ENCODE data around the gene JADE2. TPM values are rescaled to one million over a fixed set of nuclear protein-coding genes. Genes with fewer than 3 reads are reported as not detected.

The JADE2 gene
- total RNA-seq, 1 donor from 2014 or later: 13.5 TPM

DNA sequence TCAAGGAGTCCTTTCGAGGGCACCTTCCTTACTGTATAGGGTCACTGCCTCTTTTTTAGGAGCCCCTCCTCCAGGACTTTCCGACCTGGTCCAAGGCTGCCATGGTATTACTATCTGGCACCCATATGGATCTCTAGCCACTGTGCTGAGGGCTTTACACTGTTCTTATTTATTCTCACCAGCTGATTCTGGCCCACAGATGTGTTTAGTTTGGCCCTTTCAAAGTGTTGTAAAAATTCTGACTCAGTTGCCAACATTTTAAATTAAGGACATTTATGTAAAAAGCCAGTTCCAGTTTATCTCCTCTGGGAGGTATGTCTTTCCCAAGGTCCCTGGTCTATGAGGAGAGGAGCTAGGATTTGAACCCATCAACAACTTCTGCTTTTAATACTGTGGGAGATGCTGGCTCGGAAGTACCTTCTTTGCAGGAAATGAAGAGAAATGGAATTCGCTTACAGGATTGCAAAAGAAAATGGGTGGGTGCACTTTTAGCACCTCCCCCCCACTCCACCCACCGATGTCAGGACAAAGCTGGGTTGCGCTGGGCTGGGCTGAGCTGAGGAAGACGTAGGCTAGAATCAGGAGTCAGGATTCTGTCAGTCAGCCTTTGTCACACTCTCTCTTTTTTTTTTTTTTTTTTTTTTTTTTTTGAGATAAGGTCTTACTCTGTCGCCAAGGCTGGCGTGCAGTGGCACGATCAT lies 7.8 kb downstream of the JADE2 start:
- Histone ChIP-seq H3K36me3 (ENCODE audit: control insufficient read depth, insufficient read depth, low read length) (no peaks in the 10 kb centered on the region), H3K27me3 (ENCODE audit: control insufficient read depth, insufficient read depth, low read length) (no peaks in the 10 kb centered on the region), H3K4me3 (ENCODE audit: low read depth, low read length) (no peak overlapping the region)
- DNase-seq (ENCODE audit: low read depth): no peak
- no peak for TF ChIP-seq CTCF (IDR thresholded peaks at IDR 0.05; ENCODE audit: insufficient read depth, low read length, poor library complexity, severe bottlenecking)

DNA sequence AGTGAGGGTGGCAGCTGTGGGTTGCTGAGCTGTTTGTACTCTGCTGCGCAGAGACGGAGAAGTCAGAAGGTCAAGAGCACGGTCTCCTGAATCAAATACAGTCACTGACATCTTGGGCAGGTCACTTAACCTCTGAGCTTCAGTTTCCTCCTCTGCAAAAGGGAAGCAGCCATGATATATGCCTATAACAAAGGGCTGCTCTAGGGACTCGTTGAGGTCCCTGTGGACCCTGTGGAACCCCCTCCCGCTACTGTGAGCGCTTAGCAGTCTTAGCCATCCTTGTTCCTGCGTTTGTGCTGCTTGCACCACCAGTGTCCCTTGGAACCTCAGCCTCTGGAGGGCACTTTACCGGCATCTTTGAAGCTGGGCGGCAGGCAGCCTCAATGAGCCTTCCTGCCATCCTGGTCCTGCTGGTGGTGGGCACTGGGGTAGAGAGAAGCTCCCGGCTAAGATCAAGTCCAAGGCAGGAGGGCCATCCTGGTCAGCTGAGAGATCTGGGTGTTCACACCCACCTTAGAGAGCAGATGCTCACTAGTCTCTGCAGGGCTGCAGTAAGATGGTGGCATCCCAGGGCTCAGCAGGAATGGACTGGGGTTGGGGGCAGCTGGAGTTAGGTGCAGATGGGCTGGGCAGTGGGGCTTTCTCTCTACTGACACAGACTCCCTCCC lies 8.7 kb downstream of the JADE2 start:
- DNase-seq (ENCODE audit: low read depth): no peak
- H3K27me3 ChIP-seq (ENCODE audit: control insufficient read depth, insufficient read depth, low read length): no peaks in the 10 kb centered on the region
- TF ChIP-seq CTCF (IDR thresholded peaks at IDR 0.05; ENCODE audit: insufficient read depth, low read length, poor library complexity, severe bottlenecking): no peak
- H3K36me3 ChIP-seq (ENCODE audit: control insufficient read depth, insufficient read depth, low read length): no peaks in the 10 kb centered on the region
- H3K4me3 ChIP-seq (ENCODE audit: low read depth, low read length): no peak overlapping the region

- DNase-seq (ENCODE audit: low read depth): no peak
- H3K27me3 ChIP-seq (ENCODE audit: control insufficient read depth, insufficient read depth, low read length): no peaks in the 10 kb centered on the region
- no peak overlapping the region for H3K4me3 ChIP-seq (ENCODE audit: low read depth, low read length)
- H3K36me3 ChIP-seq (ENCODE audit: control insufficient read depth, insufficient read depth, low read length): no peaks in the 10 kb centered on the region
- TF ChIP-seq CTCF (IDR thresholded peaks at IDR 0.05; ENCODE audit: insufficient read depth, low read length, poor library complexity, severe bottlenecking): no peak
These were observed 9.2 kb downstream of the JADE2 start for GRCh38 chr5:134534726-134535110.

- Histone ChIP-seq H3K27me3 (ENCODE audit: control insufficient read depth, insufficient read depth, low read length) (no peaks in the 10 kb centered on the region), H3K4me3 (ENCODE audit: low read depth, low read length) (no peak overlapping the region), H3K36me3 (ENCODE audit: control insufficient read depth, insufficient read depth, low read length) (no peaks in the 10 kb centered on the region)
- DNase-seq (ENCODE audit: low read depth): no peak
- TF ChIP-seq CTCF (IDR thresholded peaks at IDR 0.05; ENCODE audit: insufficient read depth, low read length, poor library complexity, severe bottlenecking): no peak
These were observed 11.4 kb downstream of the JADE2 start for GRCh38 chr5:134536876-134537275.

- TF ChIP-seq CTCF (IDR thresholded peaks at IDR 0.05; ENCODE audit: insufficient read depth, low read length, poor library complexity, severe bottlenecking): no peak
- H3K36me3 ChIP-seq (ENCODE audit: control insufficient read depth, insufficient read depth, low read length): no peaks in the 10 kb centered on the region
These were observed 11.8 kb downstream of the JADE2 start for GRCh38 chr5:134537297-134537696.

More at GRCh38 chr5:134537297-134537696, 11.8 kb downstream of the JADE2 start:
- H3K27me3 ChIP-seq (ENCODE audit: control insufficient read depth, insufficient read depth, low read length): no peaks in the 10 kb centered on the region
- H3K4me3 ChIP-seq (ENCODE audit: low read depth, low read length): no peak overlapping the region
- DNase-seq (ENCODE audit: low read depth): no peak

Data from kidney epithelial cell (primary cell).